H1 (cell line): ENCODE measurements around the gene EHD4. TPM values are rescaled to one million over a fixed set of nuclear protein-coding genes. Genes with fewer than 3 reads are reported as not detected.

Experiments
- CTCF ChIA-PET: fragments of 300-600 bp; sonication (Branson Sonifier 250); formaldehyde crosslinking; loops from one replicate; lab custom pipeline; 2021; ENCODE audit not compliant: partially characterized antibody; lab: Charles Lee
- POLR2A ChIA-PET: fragments of 300-600 bp; sonication (Branson Sonifier 250); formaldehyde crosslinking; loops from one replicate; lab custom pipeline; 2021; ENCODE audit warnings: inconsistent platforms; ENCODE audit not compliant: partially characterized antibody; lab: Charles Lee
- DNase-seq, 2 experiments: peaks; one replicate each; pipeline versions ENCODE4 v3.0.0 to v3.0.0-alpha.2; 2010 to 2022; ENCODE audit warnings: low spot score in 2 of 2, low read depth in 1 of 2, mixed read lengths in 1 of 2
- FAIRE-seq: peaks from 2 replicates; lab custom pipeline; 2011; peaks lifted over from hg19 to GRCh38; lab: Jason Lieb, UNC
- H2AFZ ChIP-seq: 2 replicates; pipeline ENCODE4 v1.8.1; 2012; ENCODE audit warnings: low read length, inconsistent platforms
- H2AK5ac ChIP-seq: 2 replicates; pipeline ENCODE4 v1.6.1; 2013; ENCODE audit warnings: low read depth, low read length
- H2BK120ac ChIP-seq: replicated peaks from 2 replicates; pipeline ENCODE3; 2013; ENCODE audit warnings: low read depth, low read length, inconsistent platforms
- H2BK12ac ChIP-seq: 2 replicates; pipeline ENCODE4 v1.6.1; 2013; ENCODE audit warnings: low read depth, low read length
- H2BK15ac ChIP-seq: 2 replicates; pipeline ENCODE4 v1.6.1; 2013; ENCODE audit warnings: low read length
- H2BK20ac ChIP-seq: 2 replicates; pipeline ENCODE4 v1.6.1; 2013; ENCODE audit warnings: low read length
- H2BK5ac ChIP-seq: 2 replicates; pipeline ENCODE4 v1.6.1; 2013; ENCODE audit warnings: low read depth, low read length
- H3K14ac ChIP-seq: 2 replicates; pipeline ENCODE4 v1.6.1; 2013; ENCODE audit warnings: inconsistent platforms; ENCODE audit not compliant: insufficient read length
- H3K18ac ChIP-seq: 2 replicates; pipeline ENCODE4 v1.6.1; 2013; ENCODE audit warnings: low read length; ENCODE audit errors: extremely low read depth
- H3K23ac ChIP-seq: 2 replicates; pipeline ENCODE4 v1.6.1; 2013; ENCODE audit warnings: inconsistent platforms; ENCODE audit not compliant: insufficient read length
- H3K23me2 ChIP-seq: 2 replicates; pipeline ENCODE4 v1.6.1; 2013; ENCODE audit warnings: low read depth, low read length
- H3K27ac ChIP-seq: 2 replicates; pipeline ENCODE4 v1.6.1; 2011; ENCODE audit warnings: low read depth, low read length, inconsistent platforms
- H3K27me3 ChIP-seq, 4 experiments: replicated peaks in 1 of 4; 1 replicate in 1 of 4; 2 replicates in 3 of 4; pipeline versions ENCODE4 v1.6.1 to v1.8.1; 2011 to 2013; ENCODE audit warnings: low read length in 3 of 4, mild to moderate bottlenecking in 3 of 4, inconsistent platforms in 2 of 4, mixed read lengths in 2 of 4, moderate library complexity in 1 of 4; ENCODE audit not compliant: control insufficient read depth in 3 of 4, insufficient read depth in 3 of 4; ENCODE audit errors: extremely low read depth in 1 of 4
- H3K36me3 ChIP-seq, 4 experiments: 2 replicates each; pipeline versions ENCODE4 v1.6.1 to v1.8.1; 2011 to 2013; ENCODE audit warnings: mild to moderate bottlenecking in 4 of 4, low read length in 3 of 4, moderate library complexity in 2 of 4, control low read depth in 1 of 4, inconsistent platforms in 1 of 4; ENCODE audit not compliant: insufficient read depth in 4 of 4, control insufficient read depth in 2 of 4
- H3K4ac ChIP-seq: replicated peaks from 2 replicates; pipeline ENCODE3; 2013; ENCODE audit warnings: low read length, low read depth, mixed read lengths, inconsistent platforms; ENCODE audit not compliant: insufficient read length
- H3K4me1 ChIP-seq, 4 experiments: replicated peaks in 1 of 4; 1 replicate in 1 of 4; 2 replicates in 3 of 4; pipeline versions ENCODE4 v1.6.1 to v1.8.1; 2011 to 2013; ENCODE audit warnings: low read length in 3 of 4, inconsistent platforms in 2 of 4, mixed read lengths in 1 of 4; ENCODE audit not compliant: insufficient read depth in 4 of 4, control insufficient read depth in 3 of 4
- H3K4me2 ChIP-seq, 2 experiments: 2 replicates each; pipeline versions ENCODE4 v1.6.1 to v1.8.1; 2011 to 2013; ENCODE audit warnings: low read depth in 2 of 2, low read length in 2 of 2, control low read depth in 1 of 2, inconsistent platforms in 1 of 2, mild to moderate bottlenecking in 1 of 2; ENCODE audit not compliant: insufficient read depth in 1 of 2
- H3K4me3 ChIP-seq, 4 experiments: fragments of 200-600, 300-600 bp in 1 of 4; sonication (generic), shearing (Covaris generic), sonication (Bioruptor Twin) in 1 of 4; 2 replicates each; pipeline versions ENCODE4 v1.5.1 to v1.8.1; 2011 to 2016; ENCODE audit warnings: low read length in 4 of 4, low read depth in 3 of 4, control low read depth in 2 of 4, inconsistent platforms in 2 of 4, mild to moderate bottlenecking in 2 of 4, mixed read lengths in 1 of 4, moderate library complexity in 1 of 4; ENCODE audit not compliant: insufficient read depth in 2 of 4; ENCODE audit errors: extremely low read depth in 1 of 4
- H3K56ac ChIP-seq: replicated peaks from 2 replicates; pipeline ENCODE3; 2013; ENCODE audit warnings: low read depth, mild to moderate bottlenecking, mixed read lengths, low read length, inconsistent platforms; ENCODE audit not compliant: insufficient read length
- H3K79me1 ChIP-seq: 2 replicates; pipeline ENCODE4 v1.6.1; 2013; ENCODE audit warnings: low read depth, low read length, control low read depth
- H3K79me2 ChIP-seq, 2 experiments: 2 replicates each; pipeline versions ENCODE4 v1.6.1 to v1.8.1; 2012 to 2013; ENCODE audit warnings: low read length in 2 of 2, mild to moderate bottlenecking in 2 of 2, inconsistent platforms in 1 of 2; ENCODE audit not compliant: insufficient read depth in 2 of 2, control insufficient read depth in 1 of 2
- H3K9ac ChIP-seq, 4 experiments: replicated peaks in 1 of 4; 1 replicate in 1 of 4; 2 replicates in 3 of 4; pipeline versions ENCODE4 v1.6.1 to v1.8.1; 2011 to 2013; ENCODE audit warnings: low read depth in 3 of 4, low read length in 3 of 4, control low read depth in 2 of 4, mild to moderate bottlenecking in 2 of 4, moderate library complexity in 2 of 4, inconsistent platforms in 1 of 4; ENCODE audit errors: extremely low read depth in 1 of 4
- H3K9me3 ChIP-seq, 2 experiments: 2 replicates each; pipeline versions ENCODE4 v1.6.1 to v1.8.1; 2012 to 2013; ENCODE audit warnings: mild to moderate bottlenecking in 2 of 2, moderate library complexity in 2 of 2, control low read depth in 1 of 2, inconsistent platforms in 1 of 2, low read depth in 1 of 2, low read length in 1 of 2, mixed read lengths in 1 of 2; ENCODE audit not compliant: insufficient read depth in 2 of 2
- H4K20me1 ChIP-seq, 2 experiments: replicated peaks in 1 of 2; 2 replicates each; pipeline versions ENCODE3 to v1.8.1; 2011 to 2013; ENCODE audit warnings: inconsistent platforms in 2 of 2, low read length in 2 of 2, mild to moderate bottlenecking in 1 of 2; ENCODE audit not compliant: insufficient read depth in 2 of 2, control insufficient read depth in 1 of 2
- H4K5ac ChIP-seq: 2 replicates; pipeline ENCODE4 v1.6.1; 2013; ENCODE audit warnings: low read length, low read depth, mixed read lengths, inconsistent platforms; ENCODE audit not compliant: insufficient read length
- H4K8ac ChIP-seq: 2 replicates; pipeline ENCODE4 v1.8.0; 2013; ENCODE audit warnings: mild to moderate bottlenecking, moderate library complexity, low read length, inconsistent platforms; ENCODE audit not compliant: insufficient read depth; ENCODE audit errors: extremely low read depth
- H4K91ac ChIP-seq: replicated peaks from 2 replicates; pipeline ENCODE3; 2013; ENCODE audit warnings: low read length, mixed read lengths, inconsistent platforms; ENCODE audit not compliant: insufficient read length
- BCL11A ChIP-seq, 2 experiments: IDR thresholded peaks; one replicate each; pipeline ENCODE4 v1.6.1; 2011; ENCODE audit warnings: low read depth in 2 of 2, low read length in 2 of 2, mild to moderate bottlenecking in 2 of 2
- CREB1 ChIP-seq: IDR thresholded peaks from 2 replicates; pipeline ENCODE4 v1.6.1; 2012; ENCODE audit warnings: inconsistent platforms
- E2F6 ChIP-seq: IDR thresholded peaks from 2 replicates; pipeline ENCODE4 v1.6.1; 2012; ENCODE audit warnings: inconsistent platforms
- MAFK ChIP-seq: IDR thresholded peaks from 2 replicates; pipeline ENCODE4 v1.6.1; 2012; ENCODE audit warnings: low read depth, mild to moderate bottlenecking, improper control_type of control experiment, low read length
- NRF1 ChIP-seq: IDR thresholded peaks from 2 replicates; pipeline ENCODE4 v1.6.1; 2011; ENCODE audit warnings: mild to moderate bottlenecking, low read depth, low read length, improper control_type of control experiment
- RBBP5 ChIP-seq: IDR thresholded peaks from 2 replicates; pipeline ENCODE4 v1.7.1; 2012; ENCODE audit warnings: low read depth, mild to moderate bottlenecking, inconsistent platforms, low read length, moderate library complexity, borderline replicate concordance
- SIRT6 ChIP-seq: IDR thresholded peaks from one replicate; pipeline ENCODE4 v1.7.1; 2012; ENCODE audit warnings: low read length, inconsistent platforms
- TAF7 ChIP-seq: optimal IDR thresholded peaks from 2 replicates; pipeline ENCODE3; 2011; ENCODE audit warnings: low read depth, mild to moderate bottlenecking, inconsistent platforms, low read length, moderate library complexity, borderline replicate concordance
- TBP ChIP-seq: IDR thresholded peaks from 2 replicates; pipeline ENCODE4 v1.6.1; 2011; ENCODE audit warnings: low read depth, low read length, improper control_type of control experiment
- WGBS, 2 experiments: shearing (Covaris generic) in 1 of 2; methylation state at CpG; one replicate each; pipeline versions ENCODE4 v1.1.6 to v1.1.7; 2013 to 2015; ENCODE audit warnings: low lambda C conversion rate in 2 of 2, mixed read lengths in 2 of 2, inconsistent platforms in 1 of 2, low coverage in 1 of 2, missing lambda C conversion rate in 1 of 2; ENCODE audit not compliant: insufficient replicate concordance in 2 of 2, insufficient coverage in 1 of 2, insufficient read length in 1 of 2; ENCODE audit errors: extremely low coverage in 1 of 2, missing lambda C conversion rate in 1 of 2; 5-methylcytosine and 5-hydroxymethylcytosine counted together
- polyA plus RNA-seq, 7 experiments: library from polyadenylated mRNA; depleted of rRNA in 3 of 7; stranded (reverse) in 5 of 7; unstranded in 2 of 7; fragments of >200 nt in 5 of 7; fragments of 200-250 nt in 2 of 7; gene quantifications; 1 replicate in 5 of 7; 2 replicates in 1 of 7; 4 replicates in 1 of 7; pipeline versions ENCODE4 v1.2.1 to v1.2.3, GENCODE V29; 2011 to 2013; ENCODE audit warnings: missing spikeins in 2 of 7, mixed read lengths in 2 of 7
- total RNA-seq: library from RNA; stranded (reverse); fragmentation: NEBNext Ultra II Directional; extraction: Animal tissue kit (Norgen Biotek cat#: 25700); gene quantifications from 2 replicates; pipeline ENCODE4 v1.2.1, GENCODE V29; 2021

Gene EHD4
- total and polyA plus RNA-seq, 2 of the 8 experiments (the other 6 are each of a cell fraction or from before 2014, with no cell fraction given), result 17.5 to 24.5 TPM

GRCh38 chr15:41883484-41883825, 88.9 kb downstream of the EHD4 start:
- Histone ChIP-seq H3K4me1 (peaks cover 0 to 9% (median 4%) of the 10 kb centered on the region in 4 experiments; a peak in 5 of 7 replicates), H3K4me3 (no peak overlapping the region), H2AK5ac (no peak overlapping the region), H4K20me1 (no peaks in the 10 kb centered on the region), H3K4ac (no peak overlapping the region), H3K27me3 (peaks cover 21 to 36% (median 31%) of the 10 kb centered on the region in 4 experiments), H3K9me3 (no peaks in the 10 kb centered on the region), H2AFZ (no peak overlapping the region), H3K18ac (no peak overlapping the region), H3K27ac (no peak overlapping the region), H2BK12ac (no peak overlapping the region; the same call in 1 of the 2 replicates), H3K23me2 (peaks cover 4% of the 10 kb centered on the region; the same call in 1 of the 2 replicates), H3K79me2 (no peaks in the 10 kb centered on the region), H2BK5ac (no peak overlapping the region), H2BK15ac (no peak overlapping the region), H3K79me1 (no peaks in the 10 kb centered on the region), H3K23ac (no peak overlapping the region), H2BK20ac (no peak overlapping the region), H3K36me3 (no peaks in the 10 kb centered on the region), H3K56ac (no peak overlapping the region), H4K5ac (no peak overlapping the region), H3K4me2 (no peak overlapping the region), H3K14ac (no peak overlapping the region), H4K91ac (no peak overlapping the region), H3K9ac (no peak overlapping the region), H4K8ac (no peak overlapping the region), H2BK120ac (no peak overlapping the region)
- no peak for DNase-seq
- no peak for TF ChIP-seq BCL11A (IDR thresholded peaks at IDR 0.05; ENCODE audit: low read depth in 2 of 2, low read length in 2 of 2)
- TF ChIP-seq TAF7, result no peak
- no peak for TF ChIP-seq RBBP5
- no peak for TF ChIP-seq TBP
- no peak for TF ChIP-seq CREB1
- TF ChIP-seq E2F6, result no peak
- no peak for TF ChIP-seq NRF1
- no peak for TF ChIP-seq MAFK
- TF ChIP-seq SIRT6, result no peak
- FAIRE-seq, result no peak
- ChIA-PET POLR2A (interaction anchor here (3.2 kb wide), 1 partner anchor 20 kb away, joined by 11 read pairs; no protein-coding TSS in a partner anchor), CTCF (interaction anchor here (0.6 to 4.3 kb wide), 6 partner anchors 10 to 110 kb away, joined by 3 to 22 read pairs (median 6); partner anchors contain the start of gene MAPKBP1)
- WGBS, 2 experiments, result 88% methylated on average over 2 of the region's 2 CpGs; no CpG with 5 or more reads in 1 of the 2 experiments
